PFSK-1 (cell line): ENCODE measurements around the gene GOSR1.

Source experiments
- FOXP2 ChIP-seq: optimal IDR thresholded peaks from 2 replicates; pipeline ENCODE3; 2011; ENCODE audit warnings: borderline replicate concordance, control low read depth, inconsistent platforms; ENCODE audit not compliant: insufficient read depth; ENCODE audit errors: extremely low read length, extremely low read depth
- POLR2AphosphoS5 ChIP-seq: IDR thresholded peaks from 2 replicates; pipeline ENCODE4 v1.6.1; 2012; ENCODE audit warnings: low read depth, mild to moderate bottlenecking, control low read depth, low read length, moderate library complexity
- SIN3A ChIP-seq: IDR thresholded peaks from 2 replicates; pipeline ENCODE4 v1.6.1; 2012; ENCODE audit warnings: mild to moderate bottlenecking, low read length, moderate library complexity, borderline replicate concordance; ENCODE audit not compliant: insufficient read depth
- TAF1 ChIP-seq: IDR thresholded peaks from 2 replicates; pipeline ENCODE4 v1.6.1; 2012; ENCODE audit warnings: low read length, control low read depth, borderline replicate concordance; ENCODE audit not compliant: insufficient read depth
- TF ChIP-seq, protein P1 (sequence below), 2 experiments: IDR thresholded peaks; 2 replicates each; pipeline versions ENCODE4 v1.6.1 to v1.8.0; 2011 to 2012; ENCODE audit warnings: low read depth in 2 of 2, low read length in 2 of 2, control low read depth in 1 of 2, inconsistent platforms in 1 of 2, mild to moderate bottlenecking in 1 of 2, moderate library complexity in 1 of 2; ENCODE audit not compliant: insufficient read depth in 1 of 2

Gene GOSR1

GRCh38 chr17:30505868-30506417 is 28.7 kb downstream of the GOSR1 start:
- TF ChIP-seq SIN3A (no peak), POLR2AphosphoS5 (no peak), TAF1 (no peak)

DNA sequence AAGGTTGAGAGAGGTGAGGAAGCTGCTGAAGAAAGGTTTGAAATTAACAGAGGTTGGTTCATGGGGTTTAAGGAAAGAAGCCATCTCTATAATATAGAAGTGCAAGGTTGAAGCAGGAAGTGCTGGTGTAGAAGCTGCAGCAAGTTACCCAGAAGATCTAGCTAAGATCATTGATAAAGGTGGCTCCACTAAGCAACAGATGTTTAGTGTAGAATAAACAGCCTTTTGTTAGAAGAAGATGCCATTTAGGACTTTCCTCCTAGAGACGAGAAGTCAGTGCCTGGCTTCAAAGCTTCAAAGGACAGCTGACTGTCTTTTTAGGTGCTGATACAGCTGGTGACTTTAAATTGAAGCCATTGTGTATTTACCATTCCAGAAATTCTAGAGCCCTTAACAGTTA is 29.3 kb downstream of the GOSR1 start:
- TF ChIP-seq, protein P1, sequence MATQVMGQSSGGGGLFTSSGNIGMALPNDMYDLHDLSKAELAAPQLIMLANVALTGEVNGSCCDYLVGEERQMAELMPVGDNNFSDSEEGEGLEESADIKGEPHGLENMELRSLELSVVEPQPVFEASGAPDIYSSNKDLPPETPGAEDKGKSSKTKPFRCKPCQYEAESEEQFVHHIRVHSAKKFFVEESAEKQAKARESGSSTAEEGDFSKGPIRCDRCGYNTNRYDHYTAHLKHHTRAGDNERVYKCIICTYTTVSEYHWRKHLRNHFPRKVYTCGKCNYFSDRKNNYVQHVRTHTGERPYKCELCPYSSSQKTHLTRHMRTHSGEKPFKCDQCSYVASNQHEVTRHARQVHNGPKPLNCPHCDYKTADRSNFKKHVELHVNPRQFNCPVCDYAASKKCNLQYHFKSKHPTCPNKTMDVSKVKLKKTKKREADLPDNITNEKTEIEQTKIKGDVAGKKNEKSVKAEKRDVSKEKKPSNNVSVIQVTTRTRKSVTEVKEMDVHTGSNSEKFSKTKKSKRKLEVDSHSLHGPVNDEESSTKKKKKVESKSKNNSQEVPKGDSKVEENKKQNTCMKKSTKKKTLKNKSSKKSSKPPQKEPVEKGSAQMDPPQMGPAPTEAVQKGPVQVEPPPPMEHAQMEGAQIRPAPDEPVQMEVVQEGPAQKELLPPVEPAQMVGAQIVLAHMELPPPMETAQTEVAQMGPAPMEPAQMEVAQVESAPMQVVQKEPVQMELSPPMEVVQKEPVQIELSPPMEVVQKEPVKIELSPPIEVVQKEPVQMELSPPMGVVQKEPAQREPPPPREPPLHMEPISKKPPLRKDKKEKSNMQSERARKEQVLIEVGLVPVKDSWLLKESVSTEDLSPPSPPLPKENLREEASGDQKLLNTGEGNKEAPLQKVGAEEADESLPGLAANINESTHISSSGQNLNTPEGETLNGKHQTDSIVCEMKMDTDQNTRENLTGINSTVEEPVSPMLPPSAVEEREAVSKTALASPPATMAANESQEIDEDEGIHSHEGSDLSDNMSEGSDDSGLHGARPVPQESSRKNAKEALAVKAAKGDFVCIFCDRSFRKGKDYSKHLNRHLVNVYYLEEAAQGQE (IDR thresholded peaks at IDR 0.05; ENCODE audit: insufficient read depth in 1 of 2, low read depth in 2 of 2, low read length in 2 of 2): no peak
- no peak for TF ChIP-seq TAF1
- TF ChIP-seq POLR2AphosphoS5: no peak
- no peak for TF ChIP-seq FOXP2
- TF ChIP-seq SIN3A: no peak

- TF ChIP-seq TAF1 (no peak), SIN3A (no peak), FOXP2 (no peak), POLR2AphosphoS5 (no peak)
- TF ChIP-seq, protein P1 (IDR thresholded peaks at IDR 0.05; ENCODE audit: insufficient read depth in 1 of 2, low read depth in 2 of 2, low read length in 2 of 2): no peak
Observed at GRCh38 chr17:30513346-30513745, 36.1 kb downstream of the GOSR1 start.

- TF ChIP-seq SIN3A: no peak
- no peak for TF ChIP-seq POLR2AphosphoS5
- TF ChIP-seq TAF1: no peak
- TF ChIP-seq, protein P1 (IDR thresholded peaks at IDR 0.05; ENCODE audit: insufficient read depth in 1 of 2, low read depth in 2 of 2, low read length in 2 of 2): no peak
- no peak for TF ChIP-seq FOXP2
Observed at GRCh38 chr17:30514895-30515596, 37.8 kb downstream of the GOSR1 start.

DNA sequence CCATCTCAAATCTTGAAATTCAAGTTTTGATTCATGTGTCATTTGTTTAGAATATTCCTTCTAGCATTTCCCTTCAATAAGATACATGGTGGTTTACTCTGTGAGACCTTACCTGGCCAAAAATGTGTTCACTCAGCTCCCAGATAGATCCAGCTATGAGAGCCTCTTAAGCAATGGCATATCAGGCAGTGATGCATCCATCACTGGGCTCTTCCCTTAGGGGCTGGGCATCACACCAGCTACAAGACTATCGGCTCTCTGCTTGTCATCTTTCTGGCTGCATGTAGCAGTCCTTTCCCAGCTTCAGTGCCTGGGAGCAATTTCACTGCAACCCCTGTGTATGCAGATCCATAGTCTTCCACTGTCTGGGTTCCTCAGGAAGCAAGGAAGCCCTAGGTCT is 40.6 kb downstream of the GOSR1 start:
- TF ChIP-seq SIN3A: no peak
- TF ChIP-seq, protein P1 (IDR thresholded peaks at IDR 0.05; ENCODE audit: insufficient read depth in 1 of 2, low read depth in 2 of 2, low read length in 2 of 2): no peak
- no peak for TF ChIP-seq POLR2AphosphoS5
- TF ChIP-seq TAF1: no peak
- TF ChIP-seq FOXP2: no peak
